GM18951 (cell line): ENCODE data around the gene TERT.

Experiments used
- POLR2A ChIP-seq: IDR thresholded peaks from 4 replicates; pipeline ENCODE4 v1.6.1; 2011; ENCODE audit warnings: mild to moderate bottlenecking; ENCODE audit not compliant: insufficient read length, insufficient read depth; ENCODE audit errors: extremely low read depth
- in situ Hi-C: fragments of 300-500 bp; cut with MboI; formaldehyde crosslinking; loops from one replicate; pipeline ENCODE4 v1.12.0; 2022; ENCODE audit warnings: low sequenced_read_pairs, mixed read lengths, inconsistent platforms; ENCODE audit not compliant: unreplicated experiment

Gene TERT

GRCh38 chr5:1215320-1216096 is 79.4 kb downstream of the TERT start:
- in situ Hi-C loops: no loop called here
- TF ChIP-seq POLR2A: no peak

- in situ Hi-C loops: no loop called here
- TF ChIP-seq POLR2A: no peak
These were observed 80.0 kb downstream of the TERT start for GRCh38 chr5:1214936-1215220.

GRCh38 chr5:1214163-1214935 is 80.5 kb downstream of the TERT start:
- no peak for TF ChIP-seq POLR2A
- in situ Hi-C loops: no loop called here

- in situ Hi-C loops: no loop called here
- no peak for TF ChIP-seq POLR2A
These were observed 81.2 kb downstream of the TERT start for GRCh38 chr5:1213508-1214162.

GRCh38 chr5:1212881-1213280 is 82.0 kb downstream of the TERT start:
- in situ Hi-C loops: no loop called here

GRCh38 chr5:1212271-1212670 is 82.6 kb downstream of the TERT start:
- in situ Hi-C loops: no loop called here
- no peak for TF ChIP-seq POLR2A

More at GRCh38 chr5:1212881-1213280, 82.0 kb downstream of the TERT start:
- TF ChIP-seq POLR2A: no peak

GRCh38 chr5:1211701-1212100 is 83.2 kb downstream of the TERT start:
- in situ Hi-C loops: no loop called here
- TF ChIP-seq POLR2A: no peak

- in situ Hi-C loops: no loop called here
- TF ChIP-seq POLR2A: no peak
These were observed 84.0 kb downstream of the TERT start for GRCh38 chr5:1210832-1211251.

GRCh38 chr5:1209896-1210776 is 84.7 kb downstream of the TERT start:
- TF ChIP-seq POLR2A: no peak
- in situ Hi-C loops: no loop called here

- in situ Hi-C loops: no loop called here
- no peak for TF ChIP-seq POLR2A
These were observed 85.4 kb downstream of the TERT start for GRCh38 chr5:1209489-1209852.

GRCh38 chr5:1208743-1209488 is 86.0 kb downstream of the TERT start:
- in situ Hi-C loops: no loop called here
- no peak for TF ChIP-seq POLR2A

- TF ChIP-seq POLR2A: no peak
- in situ Hi-C loops: no loop called here
These were observed 86.6 kb downstream of the TERT start for GRCh38 chr5:1208221-1208742.
